GM19397 (cell line): ENCODE data around the gene AKNA.
A peak's percentile ranks its signal among the peaks of the same experiment; 100 is the strongest.

Experiments used
- ATAC-seq: cut with Tn5 transposase; IDR thresholded peaks from one replicate; pipeline ENCODE4 v1.9.1; 2021; ENCODE audit warnings: mild to moderate bottlenecking, moderate library complexity; ENCODE audit not compliant: unreplicated experiment

The AKNA gene

DNA sequence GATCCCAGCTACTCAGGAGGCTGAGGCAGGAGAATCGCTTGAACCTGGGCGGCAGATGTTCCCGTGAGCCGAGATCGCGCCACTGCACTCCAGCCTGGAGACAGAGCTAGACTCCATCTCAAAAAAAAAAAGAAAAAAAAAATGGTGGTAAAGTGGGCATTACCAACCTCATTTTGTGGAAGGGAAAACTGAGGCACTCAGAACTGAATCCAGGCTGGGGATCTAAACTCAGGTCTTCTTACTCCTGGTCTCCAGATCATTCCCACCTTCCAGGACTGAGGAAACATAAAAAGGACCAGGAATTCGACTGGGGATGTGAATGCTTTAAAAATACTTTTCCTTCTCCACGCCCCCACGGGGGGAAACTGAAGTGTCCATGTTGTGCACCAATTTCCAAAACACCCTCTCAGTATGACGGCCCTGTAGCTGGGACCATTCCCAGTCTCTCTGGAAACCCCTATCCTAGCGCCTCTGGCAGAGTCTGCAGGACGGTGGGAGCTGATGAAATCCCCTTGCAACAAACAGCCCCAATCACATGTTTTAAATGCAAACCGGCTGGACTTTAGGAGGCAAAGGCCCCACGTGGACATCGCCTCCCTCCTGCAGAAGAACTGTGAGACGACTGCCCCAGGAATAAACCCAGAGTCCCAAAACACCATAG is 8.9 kb upstream of the AKNA start:
- no peak for ATAC-seq

DNA sequence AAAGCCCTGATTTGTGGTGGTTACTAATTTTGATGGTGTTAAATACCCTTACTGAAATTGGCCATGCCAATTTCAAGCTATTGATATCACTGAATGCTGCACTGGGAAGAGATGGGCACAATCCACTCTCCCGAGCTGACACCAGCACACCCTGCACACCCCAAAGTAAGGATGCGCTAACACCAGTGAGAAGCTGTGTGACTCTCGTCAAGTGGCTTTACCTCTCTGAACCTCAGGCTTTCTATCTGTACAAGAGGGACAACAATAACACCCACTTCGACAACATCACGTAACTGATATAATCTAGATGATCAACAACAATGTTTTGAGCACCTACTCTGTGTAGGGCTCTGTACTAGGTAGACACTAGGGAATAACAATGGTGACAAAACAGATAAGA is 8.0 kb upstream of the AKNA start:
- ATAC-seq, result no peak

- ATAC-seq, result no peak
Observed at GRCh38 chr9:114395334-114395617, 7.5 kb upstream of the AKNA start.

DNA sequence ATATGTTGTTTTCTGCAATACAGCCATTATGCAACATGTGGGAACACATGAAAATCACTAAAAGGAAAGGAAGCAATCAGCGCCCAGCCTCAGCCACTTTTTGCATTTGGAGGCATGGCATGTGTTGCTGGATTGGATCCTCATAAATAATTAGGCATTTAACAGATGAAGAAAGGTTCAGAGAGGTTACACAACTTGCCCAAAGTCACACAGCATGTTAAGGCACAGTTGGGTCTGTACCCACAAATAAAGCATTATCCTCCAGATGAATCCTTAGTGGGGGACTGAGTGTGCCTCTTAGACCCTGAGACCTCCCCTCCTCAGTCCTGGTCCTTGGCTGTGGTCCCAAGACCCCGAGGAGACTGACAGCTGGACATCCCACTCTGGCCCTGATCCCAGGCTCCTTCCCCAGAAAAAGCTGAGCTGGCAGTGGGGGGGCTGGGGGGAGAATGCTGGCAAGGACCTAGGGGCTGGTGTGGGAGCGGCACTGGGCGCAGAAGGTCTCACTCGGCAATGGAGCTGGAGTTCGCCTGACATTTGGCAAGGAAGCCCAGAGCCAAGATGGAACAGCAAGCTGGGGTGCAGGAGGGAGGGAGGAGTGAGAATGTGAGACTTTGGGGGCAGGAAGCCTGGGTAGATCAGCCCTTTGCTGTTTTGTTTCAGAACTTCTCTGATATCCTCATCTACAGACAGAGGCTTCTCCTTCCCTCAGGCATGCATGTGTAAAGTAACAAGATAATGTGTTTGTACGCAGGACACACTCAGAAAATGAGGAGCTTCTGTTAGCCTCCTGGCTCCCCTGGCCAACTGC is 6.9 kb upstream of the AKNA start:
- ATAC-seq, result no peak

- ATAC-seq, result no peak
Observed at GRCh38 chr9:114392749-114393112, 4.9 kb upstream of the AKNA start.

GRCh38 chr9:114390952-114391351 is 3.2 kb upstream of the AKNA start:
- ATAC-seq, result no peak

GRCh38 chr9:114389612-114390368 is 2.0 kb upstream of the AKNA start:
- ATAC-seq, result no peak

DNA sequence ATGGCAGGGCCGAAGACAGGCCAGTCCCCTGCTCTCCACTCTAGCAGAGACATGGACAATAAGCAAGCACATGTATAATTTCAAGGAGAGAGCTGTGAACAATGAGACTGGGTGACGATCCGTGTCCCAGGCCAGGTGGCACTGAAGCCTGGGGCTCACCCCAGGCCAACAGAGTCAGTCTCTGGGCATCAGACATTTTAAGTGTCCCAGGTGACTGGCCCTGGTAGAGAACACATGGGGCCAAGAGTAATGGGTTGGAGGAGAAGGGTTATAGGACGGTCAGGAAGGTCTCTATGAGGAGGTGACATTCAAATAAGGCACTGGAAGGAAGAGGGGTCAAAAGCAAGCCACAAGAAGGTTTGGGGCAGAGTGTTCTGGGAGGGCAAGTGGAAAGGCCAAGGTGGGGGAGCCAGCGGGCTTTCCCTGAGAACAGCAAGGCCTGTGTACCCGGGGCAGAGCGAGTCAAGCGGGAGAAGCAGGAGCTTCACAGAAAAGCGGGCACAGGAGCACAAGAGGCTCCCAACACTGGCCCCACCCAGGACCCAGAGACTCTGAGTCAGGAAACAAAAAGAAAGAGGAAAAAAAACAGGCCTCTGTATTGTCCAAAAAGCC is 1.1 kb upstream of the AKNA start:
- ATAC-seq, result no peak

DNA sequence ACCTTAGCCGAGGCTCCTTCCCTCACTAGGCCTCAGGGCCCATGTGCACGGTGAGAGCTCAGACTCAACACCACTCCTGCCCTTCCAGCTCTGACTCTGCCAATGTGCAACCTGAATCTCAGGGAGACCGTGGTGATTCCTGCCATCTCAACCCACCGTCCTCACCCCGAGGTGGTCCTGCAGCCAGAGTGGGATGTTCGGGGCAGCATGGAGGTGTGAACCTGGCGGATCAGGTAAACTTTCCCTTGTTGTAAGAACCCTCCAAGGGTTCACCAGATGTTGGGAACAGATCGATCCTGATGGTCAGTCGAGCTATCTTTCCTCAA is 538 bp upstream of the AKNA start:
- ATAC-seq, result no peak

- ATAC-seq, result no peak
Observed at GRCh38 chr9:114386886-114387679, 699 bp downstream of the AKNA start.

GRCh38 chr9:114386361-114386885 is 1.4 kb downstream of the AKNA start:
- ATAC-seq, result no peak

DNA sequence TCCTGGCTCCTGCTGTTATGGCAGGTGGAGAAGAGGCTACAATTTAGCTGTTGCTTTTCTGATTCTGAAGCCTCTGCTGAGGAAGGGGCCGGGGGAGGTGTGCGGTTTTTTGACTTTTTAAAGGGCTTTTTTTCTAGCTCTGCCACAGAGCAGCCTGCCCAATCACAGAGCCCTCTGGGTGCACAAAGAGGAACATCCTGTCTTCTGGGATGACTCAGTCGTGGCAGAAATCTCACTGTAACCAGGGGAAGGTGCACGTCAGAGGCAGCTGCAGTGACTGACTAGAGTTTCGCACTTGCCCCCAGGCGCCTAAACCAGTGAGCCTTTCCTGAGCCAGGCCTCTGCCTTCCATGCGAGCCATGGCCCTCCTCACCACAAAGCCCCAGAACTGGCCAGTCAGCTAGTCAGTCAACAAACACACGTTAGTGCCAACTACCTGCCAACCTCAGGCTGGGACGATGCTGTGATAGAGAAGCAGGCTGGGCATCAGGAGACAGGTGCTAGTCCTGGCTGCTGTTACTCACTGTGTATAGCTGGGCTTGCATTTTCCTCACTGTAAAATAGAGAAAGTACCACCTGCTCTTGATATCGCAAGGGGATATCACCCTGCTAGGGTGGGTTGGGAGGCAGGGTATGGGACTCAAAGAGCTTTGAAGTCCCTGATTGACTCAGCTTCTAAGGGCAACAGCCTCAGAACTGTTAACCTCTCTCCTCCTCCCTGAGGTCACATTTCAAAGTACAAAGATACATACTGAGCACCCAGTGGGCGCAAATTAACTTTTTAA is 2.2 kb downstream of the AKNA start:
- ATAC-seq, result peak; percentile 81

GRCh38 chr9:114384836-114385396 is 2.9 kb downstream of the AKNA start:
- no peak for ATAC-seq

- no peak for ATAC-seq
Observed at GRCh38 chr9:114384341-114384740, 3.4 kb downstream of the AKNA start.

GRCh38 chr9:114383521-114384231 is 4.1 kb downstream of the AKNA start:
- no peak for ATAC-seq

DNA sequence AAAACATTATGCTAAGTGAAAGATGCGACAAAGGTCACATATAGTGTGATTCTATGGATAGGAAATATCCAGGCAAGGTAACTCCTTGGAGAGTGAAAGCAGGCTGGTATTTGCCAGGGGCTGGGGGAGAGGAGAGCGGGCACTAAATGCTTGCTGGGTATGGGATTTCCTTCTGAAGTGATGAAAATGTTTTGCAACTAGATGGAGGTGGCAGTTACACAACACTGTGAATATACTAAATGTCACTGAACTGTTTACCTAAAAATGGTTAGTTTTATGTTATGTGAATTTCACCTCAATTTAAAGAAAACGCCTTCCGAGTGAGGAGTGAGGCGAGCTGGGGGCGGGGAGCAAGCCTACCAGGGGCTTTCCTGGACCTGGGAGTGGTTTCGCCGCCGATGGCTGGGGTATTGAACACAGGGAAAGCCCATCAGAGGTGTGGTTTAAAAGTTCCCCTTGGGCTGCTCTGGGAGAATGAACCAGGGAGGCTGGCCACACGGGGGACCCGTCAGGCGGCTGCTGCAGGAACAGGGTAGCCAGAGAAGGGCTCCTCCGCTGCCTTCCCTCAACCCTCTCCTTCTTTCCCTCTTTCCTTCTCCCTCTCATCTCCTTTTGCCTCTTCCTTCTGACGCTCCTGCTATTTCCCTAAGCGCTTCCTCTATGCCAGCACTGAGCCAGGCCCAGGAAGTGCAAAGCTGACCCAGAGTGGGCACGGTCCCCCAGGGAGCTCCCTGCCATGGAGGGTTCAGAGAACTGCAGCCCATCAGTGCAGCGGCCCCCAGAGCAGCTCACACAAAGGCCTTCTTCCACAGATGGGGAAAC is 4.9 kb downstream of the AKNA start:
- no peak for ATAC-seq

- ATAC-seq, result no peak
Observed at GRCh38 chr9:114378883-114379282, 8.9 kb downstream of the AKNA start.

GRCh38 chr9:114378016-114378415 is 9.8 kb downstream of the AKNA start:
- ATAC-seq, result no peak
